Left renal cortex interstitium (tissue), 4 donors: Measurements from ENCODE around the gene EPB41. TPM values are rescaled to one million over a fixed set of nuclear protein-coding genes. Genes with fewer than 3 reads are reported as not detected.
"Not testable (repeated sequence)": the region's sequence is repeated elsewhere in the genome, so short reads cannot be mapped to it uniquely, and the experiment has no call there.

Source experiments
- DNase-seq, 4 donors: peaks; one replicate each; pipeline ENCODE4 v3.0.0-alpha.2; 2013; ENCODE audit warnings: low read depth in 4 of 4, low spot score in 2 of 4, missing footprints in 1 of 4
- polyA plus RNA-seq, 4 donors: library from polyadenylated mRNA; unstranded; fragments of 120-200 nt; gene quantifications; one replicate each; pipeline ENCODE4 v1.2.1, GENCODE V29; 2013; ENCODE audit not compliant: insufficient read length in 4 of 4

Gene EPB41
- polyA plus RNA-seq, 4 donors = 50.9 to 61.2 (median 55.2) TPM

DNA sequence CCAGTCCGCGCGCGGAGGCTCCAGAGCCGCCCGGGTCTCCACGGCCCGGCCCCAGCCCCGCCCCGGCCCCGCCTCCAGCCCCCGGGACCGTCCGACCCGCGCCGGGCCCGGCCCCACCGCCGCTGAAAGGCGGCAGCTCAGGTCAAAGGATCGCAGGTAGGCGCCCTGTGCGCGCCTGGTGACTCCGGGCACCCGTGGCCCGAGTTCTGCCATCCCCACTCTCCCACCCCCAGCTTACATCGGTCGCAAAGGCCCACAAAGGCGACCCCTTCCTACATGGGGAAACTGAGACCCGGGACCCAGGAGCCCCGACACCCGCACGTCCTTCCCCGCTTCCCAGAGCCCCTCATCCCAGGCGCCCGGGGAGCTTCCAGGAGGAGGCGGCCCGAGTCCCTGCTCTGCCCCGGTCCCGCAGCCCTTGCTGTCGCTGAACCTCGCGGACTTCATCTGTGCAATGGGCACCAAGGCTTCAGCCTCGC, 209.6 kb downstream of the EPB41 start, which contains the start of gene TMEM200B:
TSS of gene TMEM200B (minus strand) at position 17 of the 479 bp plus-strand sequence. CDS start 2,075 bp downstream, outside the sequence.
- DNase-seq = no peak

DNA sequence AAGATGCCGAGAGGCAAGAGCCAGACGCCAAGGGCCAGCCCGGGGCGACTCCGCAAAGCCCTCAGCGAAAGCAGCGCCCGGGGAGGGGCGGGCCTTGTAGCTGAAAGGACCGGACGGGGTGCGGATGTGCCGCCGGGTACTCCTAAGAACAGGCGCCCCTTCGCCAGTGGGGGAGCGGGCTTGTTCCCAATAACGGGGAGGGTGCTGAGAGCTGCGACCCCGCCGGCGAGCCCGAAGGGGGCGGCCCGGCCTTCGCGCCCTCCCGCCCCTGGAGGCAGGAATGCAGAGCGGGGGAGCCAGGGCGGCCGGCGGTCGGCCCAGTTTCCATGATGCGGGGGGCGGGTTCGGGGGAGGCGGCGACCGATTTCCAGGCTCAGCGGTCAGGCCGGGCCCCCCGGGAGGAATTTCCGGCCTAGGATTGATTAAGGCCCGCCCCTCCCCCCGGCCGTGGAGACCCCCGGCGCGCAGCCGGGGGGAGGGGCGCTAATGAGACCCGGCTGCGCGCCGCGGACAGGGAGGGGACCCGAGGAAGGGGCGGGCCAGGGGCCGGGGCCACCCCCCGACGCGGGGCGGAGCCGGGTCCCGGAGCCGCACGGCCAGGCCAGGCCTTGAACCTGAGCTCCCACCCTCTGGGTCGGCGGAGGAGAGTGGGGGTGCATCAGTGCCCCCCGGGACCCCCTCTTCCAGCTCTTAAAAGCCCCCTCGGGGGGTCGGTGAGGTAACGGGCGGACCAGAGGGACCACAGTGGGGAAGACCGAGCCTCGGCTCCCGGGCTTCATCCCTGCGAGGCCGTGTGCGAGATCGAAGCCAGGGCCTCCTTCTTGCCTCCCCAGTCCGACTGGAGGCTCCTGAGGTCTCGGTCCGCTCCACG, 210.2 kb downstream of the EPB41 start:
- peak in 2 of 4 donors; percentile 78 to 82 for DNase-seq

- no peak for DNase-seq
These were observed 210.9 kb downstream of the EPB41 start for GRCh38 chr1:29125237-29125641.

- no peak for DNase-seq
These were observed 211.4 kb downstream of the EPB41 start for GRCh38 chr1:29125788-29126187.

DNA sequence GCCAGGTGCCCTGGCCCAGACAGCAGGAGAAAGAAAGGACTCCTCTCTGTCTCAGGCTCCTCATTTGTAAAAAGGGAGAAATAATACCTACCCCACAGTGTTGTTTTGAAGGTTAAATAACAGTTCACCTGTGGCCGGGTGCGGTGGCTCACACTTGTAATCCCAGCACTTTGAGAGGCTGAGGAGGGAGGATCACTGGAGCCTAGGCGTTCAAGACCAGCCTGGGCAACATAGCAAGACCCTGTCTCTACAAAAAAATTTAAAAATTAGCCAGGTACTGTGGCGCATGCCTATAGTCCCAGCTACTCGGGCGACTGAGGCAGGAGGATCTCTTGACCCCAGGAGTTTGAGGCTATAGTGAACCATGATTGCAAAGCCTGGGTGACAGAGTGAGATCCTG, 211.8 kb downstream of the EPB41 start:
- DNase-seq = no peak

DNA sequence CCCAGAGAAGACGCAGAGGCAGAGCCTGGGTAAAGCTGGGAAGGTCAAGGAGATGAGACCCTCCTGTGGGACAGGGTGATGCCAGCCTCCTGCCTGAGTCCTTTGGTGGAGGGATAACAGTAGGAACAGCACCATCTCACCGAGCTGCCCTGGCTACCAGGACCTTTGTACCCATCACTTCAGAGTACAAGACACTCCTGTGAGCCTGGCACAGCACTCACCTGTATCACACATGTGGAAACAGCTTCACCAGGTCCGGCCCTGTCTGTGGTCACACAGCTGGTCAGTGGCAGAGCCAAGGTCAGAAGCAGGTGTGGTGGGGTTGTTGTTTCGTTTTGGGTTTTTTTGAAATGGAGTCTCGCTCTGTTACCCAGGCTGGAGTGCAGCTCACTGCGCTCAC, 214.4 kb downstream of the EPB41 start:
- DNase-seq = no peak

DNA sequence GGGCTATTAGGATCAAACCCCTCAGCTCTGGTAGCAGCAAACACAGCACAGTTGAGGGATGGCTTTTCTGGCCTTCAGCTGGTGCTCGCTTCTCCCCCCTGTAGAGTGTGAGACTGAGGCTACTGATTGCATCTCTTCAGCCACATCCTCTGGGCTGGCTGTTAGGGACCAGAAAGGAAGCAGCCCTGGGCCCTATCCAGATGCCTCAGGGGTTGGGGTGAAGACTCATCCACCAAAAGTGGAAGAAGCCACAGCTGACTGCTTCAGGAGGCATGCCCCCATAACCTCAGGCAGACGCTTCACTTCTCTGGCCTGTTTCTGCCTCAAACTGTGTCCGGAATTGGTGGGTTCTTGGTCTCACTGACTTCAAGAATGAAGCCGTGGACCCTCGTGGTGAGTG, 215.5 kb downstream of the EPB41 start:
- DNase-seq = no peak

GRCh38 chr1:29131056-29131455, 216.7 kb downstream of the EPB41 start:
- DNase-seq = not testable (repeated sequence)

DNA sequence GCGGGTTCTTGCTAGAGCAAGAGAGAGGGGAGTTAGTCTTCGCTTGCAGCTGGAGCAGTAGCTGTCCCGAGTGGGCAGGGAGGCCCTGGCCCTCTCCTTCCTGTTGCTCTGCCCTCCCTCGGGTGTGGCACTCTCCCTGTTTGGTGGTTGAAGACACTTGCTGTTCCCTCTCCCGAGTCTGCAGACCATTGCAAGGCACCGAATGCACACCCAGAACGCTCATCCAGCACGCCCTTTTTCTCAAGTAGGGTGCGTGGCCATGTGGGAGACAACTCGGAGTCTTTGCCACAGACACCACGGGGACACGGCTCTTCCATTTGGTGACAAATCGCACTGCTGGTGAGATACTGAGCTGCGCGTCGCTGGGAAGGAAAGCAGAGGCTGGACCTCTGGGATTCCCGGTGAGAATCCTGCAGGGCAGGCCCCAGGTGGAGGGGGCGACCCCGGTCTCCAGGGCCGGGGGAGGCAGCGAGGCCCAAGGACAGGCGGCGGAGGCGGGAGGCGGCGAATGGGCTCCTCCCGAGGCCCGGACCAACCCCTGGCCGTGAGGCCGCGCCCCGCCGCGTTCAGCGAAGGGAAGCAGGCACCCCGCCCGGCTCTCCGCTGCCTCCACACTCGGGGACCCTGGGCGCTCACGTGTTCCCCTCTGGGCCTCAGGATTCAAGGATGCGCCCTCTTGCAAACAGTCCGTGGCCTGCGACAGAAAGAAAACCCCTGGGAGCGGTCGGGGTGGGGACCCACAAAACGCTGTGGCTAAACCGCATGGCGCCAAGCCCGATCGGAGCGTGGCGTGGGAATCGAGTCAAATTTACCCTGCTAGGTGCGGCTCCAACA, 219.7 kb downstream of the EPB41 start:
- no peak for DNase-seq

DNA sequence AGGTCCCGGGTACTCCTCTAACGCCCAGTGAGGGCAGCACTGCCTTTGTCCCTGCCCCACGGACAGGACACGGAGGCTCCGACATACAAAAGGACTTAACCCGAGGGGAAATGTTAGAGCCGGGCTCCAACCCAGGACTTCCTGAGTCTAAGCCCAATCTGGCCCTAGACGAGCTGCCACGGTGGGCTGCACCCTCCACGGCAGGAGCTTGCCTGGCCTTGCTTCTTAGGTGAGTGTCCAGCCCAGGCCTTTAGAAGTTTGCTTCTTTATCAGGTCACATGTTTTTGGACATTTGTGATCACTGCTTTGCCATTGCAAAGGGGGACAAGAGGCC, 220.3 kb downstream of the EPB41 start:
- no peak for DNase-seq

DNA sequence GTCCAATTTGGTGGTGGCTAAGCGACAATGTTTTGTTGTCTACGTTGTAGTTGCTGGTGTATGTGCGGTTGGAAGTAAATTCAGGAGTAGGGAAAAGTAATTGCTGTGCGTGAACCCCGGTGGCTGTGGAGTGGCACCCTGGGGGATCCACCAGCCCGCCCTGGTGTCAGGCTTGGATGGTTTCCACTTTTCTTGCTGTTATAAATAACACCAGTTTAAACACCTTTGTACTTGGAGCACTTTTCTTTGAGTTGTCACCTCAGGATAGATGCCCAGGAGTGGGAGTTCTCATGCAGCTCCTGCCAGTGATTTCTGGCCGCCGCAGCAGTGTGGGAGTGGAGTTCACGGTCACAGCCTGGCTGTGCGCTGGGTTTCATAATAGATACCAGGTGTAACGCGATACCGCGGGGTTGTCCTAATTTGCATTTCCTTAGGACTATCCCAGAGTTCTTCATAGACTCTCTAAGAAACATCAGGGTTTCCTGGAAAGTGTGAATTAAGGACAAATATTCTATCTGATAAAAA, 222.1 kb downstream of the EPB41 start:
- peak in 1 of 4 donors; percentile 37 for DNase-seq

- no peak for DNase-seq
These were observed 228.3 kb downstream of the EPB41 start for GRCh38 chr1:29142714-29143113.

DNA sequence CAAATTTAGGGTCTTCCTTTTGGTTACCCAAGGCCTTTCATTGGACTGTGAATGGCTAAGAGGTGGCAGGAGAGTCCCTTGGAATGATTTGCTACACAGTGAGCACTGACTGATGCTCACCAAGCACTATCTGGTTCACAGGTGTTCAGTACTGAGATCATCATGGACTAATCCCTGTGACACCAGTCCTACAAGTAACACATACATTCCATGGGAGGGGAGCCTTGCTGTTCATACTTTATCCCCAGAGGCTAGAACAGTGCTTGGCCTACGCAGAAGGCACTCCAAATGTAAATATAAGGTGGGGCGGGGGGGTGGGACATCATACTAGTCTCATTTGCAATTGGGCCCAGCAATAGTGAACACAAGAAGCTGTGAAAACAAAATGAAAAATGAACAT, 229.8 kb downstream of the EPB41 start:
- no peak for DNase-seq

DNA sequence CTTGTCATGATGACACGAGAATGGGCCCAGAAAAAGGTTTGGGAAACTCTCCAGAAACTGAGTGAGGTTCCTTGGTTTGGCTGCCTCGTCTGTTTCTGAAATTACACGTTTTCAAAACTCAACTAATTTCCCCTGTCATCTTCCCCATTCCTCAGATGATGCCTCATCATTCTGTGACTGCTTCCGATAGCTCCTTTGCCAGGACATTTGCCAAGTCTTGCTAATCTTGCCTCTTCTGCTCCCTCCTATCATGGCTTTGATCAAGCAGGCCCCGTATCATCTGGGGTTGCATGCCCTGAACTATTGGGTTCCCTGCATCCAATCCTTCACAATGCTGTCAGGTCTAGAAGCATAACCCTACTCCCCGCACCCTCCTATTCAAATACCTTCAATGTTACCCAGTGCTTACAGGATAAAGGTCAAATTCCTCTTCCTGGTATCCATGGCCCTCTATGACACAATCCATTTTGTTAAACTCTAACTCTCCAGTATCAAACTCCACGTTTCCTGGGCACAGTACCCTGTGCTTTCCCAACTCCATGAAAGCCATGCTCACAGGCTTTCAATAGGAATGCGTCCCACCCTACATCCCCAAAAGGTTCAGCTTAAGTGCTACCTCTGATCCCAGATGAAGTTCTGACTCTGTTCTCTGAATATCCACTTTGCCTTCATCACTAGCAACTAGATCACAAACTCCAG, 231.5 kb downstream of the EPB41 start:
- no peak for DNase-seq

DNA sequence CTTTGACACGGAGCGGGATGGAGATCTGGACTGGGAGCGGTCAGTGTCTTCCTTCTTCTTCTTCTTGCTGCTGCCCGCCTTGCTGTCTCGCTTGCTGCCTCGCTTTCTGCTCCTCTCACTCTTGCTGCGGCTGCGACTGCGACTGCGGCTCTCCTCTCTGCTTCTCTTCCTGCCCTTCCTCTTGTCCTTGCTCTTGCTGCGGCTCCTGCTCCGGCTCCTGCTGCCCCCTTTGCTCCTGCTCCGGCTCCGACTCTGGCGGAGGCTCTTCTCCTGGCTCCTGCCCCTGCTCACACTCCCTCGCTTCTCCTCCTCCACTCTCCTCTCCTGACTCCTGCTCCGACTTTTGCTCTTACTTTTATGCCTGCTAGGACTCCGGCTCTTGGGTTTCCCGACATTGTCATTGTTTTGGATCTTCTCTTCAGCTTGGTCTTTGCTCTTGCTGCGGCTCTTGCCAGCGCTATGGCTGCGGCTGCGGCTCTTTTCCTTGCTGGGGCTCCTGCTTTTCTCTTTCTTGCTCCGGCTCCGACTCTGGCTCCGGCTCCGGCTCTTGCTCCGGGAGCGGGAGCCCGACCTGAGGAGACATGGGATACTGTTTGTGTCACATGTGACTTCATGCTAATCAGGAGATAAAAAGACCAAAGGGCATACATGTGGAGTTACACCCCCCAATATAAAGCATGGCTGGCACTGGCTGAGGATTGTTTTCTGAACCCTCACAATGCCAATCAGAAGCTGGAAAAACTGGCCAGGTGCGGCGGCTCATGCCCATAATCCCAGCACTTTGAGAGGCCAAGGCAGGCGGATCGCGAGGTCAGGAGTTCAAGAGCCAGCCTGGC, 234.5 kb downstream of the EPB41 start:
- no peak for DNase-seq

- not testable (repeated sequence) for DNase-seq
These were observed 236.0 kb downstream of the EPB41 start for GRCh38 chr1:29150346-29150745.

DNA sequence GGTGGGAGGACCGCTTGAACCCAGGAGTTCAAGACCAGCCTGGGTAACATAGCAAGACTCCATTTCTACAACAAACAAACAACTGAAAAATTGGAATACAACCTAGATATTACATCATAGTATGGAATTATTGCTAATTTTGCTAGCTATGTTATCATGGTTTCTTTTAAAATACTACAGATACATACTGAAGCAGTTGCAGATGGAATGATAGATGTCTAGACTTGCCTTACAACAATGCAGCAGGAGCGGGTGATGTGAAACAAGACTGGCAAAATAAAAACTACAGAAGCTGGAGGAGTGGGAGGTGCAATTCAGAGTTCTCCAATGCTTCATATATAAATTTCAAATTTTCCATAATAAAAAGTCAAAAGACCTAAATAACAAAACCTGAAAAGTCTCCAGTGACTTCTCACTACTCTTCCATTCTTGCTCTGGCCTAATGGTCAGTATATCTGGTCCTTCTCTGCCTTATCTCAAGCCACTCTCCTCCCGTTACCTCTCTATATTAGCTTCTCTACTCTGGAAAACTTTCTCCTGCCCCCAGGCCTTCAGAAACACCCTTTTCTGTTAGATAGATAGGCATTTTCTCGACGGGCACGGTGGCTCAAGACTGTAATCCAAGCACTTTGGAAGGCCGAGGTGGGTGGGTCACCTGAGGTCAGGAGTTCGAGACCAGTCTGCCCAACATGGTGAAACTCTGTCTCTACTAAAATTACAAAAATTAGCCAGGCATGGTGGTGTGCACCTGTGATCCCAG, 237.9 kb downstream of the EPB41 start:
- DNase-seq = no peak

GRCh38 chr1:29156543-29157268, 242.3 kb downstream of the EPB41 start:
- no peak for DNase-seq
